LNCaP clone FGC (cell line): ENCODE results near the gene NOTUM.

Source experiments
- DNase-seq: peaks from one replicate; pipeline ENCODE4 v3.0.0-alpha.2; 2011; ENCODE audit warnings: low read depth
- H3K4me3 ChIP-seq: 2 replicates; pipeline ENCODE4 v1.5.1; 2011; ENCODE audit warnings: mild to moderate bottlenecking, low read depth, low read length, control low read depth
- CTCF ChIP-seq: IDR thresholded peaks from 2 replicates; pipeline ENCODE4 v1.5.1; 2012; ENCODE audit warnings: mild to moderate bottlenecking; ENCODE audit not compliant: control insufficient read depth, insufficient read depth; ENCODE audit errors: extremely low read depth

Gene NOTUM

DNA sequence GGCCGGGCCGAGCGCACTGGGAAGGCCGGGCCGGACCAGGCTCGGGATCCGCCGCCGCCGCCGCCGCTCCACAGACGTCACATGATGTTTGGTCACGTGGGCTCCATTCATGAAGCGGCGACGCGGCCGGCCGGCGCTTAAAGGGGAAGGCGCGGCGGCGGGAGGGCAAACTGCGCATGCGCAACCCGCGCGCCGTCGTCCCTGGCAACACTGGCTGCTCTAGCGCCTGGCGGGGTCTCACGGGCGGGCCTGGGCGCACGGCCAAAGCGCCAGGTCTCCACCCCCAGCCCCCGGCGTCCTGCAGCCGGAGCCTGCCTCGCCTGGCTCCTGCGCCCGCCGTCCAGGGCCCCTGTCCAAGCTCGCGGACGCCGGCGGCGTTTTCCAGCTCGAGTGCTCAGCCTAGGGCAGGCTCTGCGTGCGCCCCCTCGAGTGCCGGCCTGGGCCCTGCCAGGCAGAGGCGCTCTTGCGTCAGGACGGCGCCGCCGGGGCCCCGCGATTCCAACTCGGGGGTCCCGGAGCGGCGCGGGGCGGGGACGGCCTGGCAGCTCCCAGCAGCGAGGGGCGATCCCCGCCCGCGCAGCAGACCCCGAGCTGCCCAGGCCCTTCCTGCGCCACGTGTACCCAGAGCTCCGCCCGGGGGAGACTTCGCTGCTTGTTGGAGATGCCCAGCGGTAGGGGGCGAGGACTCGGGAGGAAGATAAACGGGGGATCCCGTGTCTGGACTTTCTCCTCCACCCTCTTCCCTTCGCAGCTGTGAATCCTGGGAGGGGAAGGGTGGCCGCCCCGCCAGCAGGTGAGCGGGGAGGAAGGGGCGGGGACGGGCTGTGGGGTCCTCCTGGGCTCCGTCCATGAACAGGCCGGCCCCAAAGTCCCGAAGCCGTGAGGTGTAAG lies 33.1 kb downstream of the NOTUM start, which contains the start of gene MAFG:
MAFG (minus strand) TSS at position 83 of the 891 bp plus-strand sequence. CDS start 4,550 bp downstream, outside the sequence.
- DNase-seq, result peak; percentile 63
- H3K4me3 ChIP-seq, result peak within 1 kb of the TSS; percentile 79
- peak; percentile 43; the same call in 1 of the 2 replicates for TF ChIP-seq CTCF

DNA sequence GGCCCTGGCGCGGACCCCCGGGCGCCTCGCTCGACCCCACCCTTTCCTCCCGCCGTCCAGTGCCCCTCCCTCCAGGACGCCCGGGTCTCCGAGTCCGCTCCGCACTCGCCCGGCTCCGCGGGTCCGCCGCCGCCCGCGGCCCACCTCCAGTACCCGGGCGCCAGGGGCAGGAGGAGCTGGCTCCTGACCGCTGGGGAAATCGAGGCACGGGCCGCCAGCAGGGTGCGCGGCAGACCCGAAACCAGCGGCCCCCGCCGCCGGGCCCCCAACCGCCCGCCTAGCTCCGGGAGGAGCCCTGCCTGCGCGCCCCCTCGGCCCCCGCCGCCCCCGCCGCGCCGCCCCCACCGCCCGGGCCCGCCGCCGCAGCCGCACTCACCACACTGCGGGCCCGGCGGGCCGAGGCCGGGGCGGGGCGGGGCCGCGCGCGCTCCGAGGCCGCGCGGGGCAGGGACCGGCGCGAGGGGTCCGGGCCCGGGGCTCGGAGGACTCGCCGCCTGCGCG lies 33.8 kb downstream of the NOTUM start:
- no peak for TF ChIP-seq CTCF
- no peak for DNase-seq

GRCh38 chr17:81926451-81927151 lies 34.4 kb downstream of the NOTUM start:
- H3K4me3 ChIP-seq, result peak overlapping the region; percentile 79
- DNase-seq, result peak; percentile 49
- TF ChIP-seq CTCF, result no peak

More for the DNA sequence above, 33.8 kb downstream of the NOTUM start:
- H3K4me3 ChIP-seq, result peak overlapping the region; percentile 79

- TF ChIP-seq CTCF, result no peak
- no peak for DNase-seq
- H3K4me3 ChIP-seq, result peak overlapping the region; percentile 79
These were observed 35.0 kb downstream of the NOTUM start for GRCh38 chr17:81925860-81926450.

DNA sequence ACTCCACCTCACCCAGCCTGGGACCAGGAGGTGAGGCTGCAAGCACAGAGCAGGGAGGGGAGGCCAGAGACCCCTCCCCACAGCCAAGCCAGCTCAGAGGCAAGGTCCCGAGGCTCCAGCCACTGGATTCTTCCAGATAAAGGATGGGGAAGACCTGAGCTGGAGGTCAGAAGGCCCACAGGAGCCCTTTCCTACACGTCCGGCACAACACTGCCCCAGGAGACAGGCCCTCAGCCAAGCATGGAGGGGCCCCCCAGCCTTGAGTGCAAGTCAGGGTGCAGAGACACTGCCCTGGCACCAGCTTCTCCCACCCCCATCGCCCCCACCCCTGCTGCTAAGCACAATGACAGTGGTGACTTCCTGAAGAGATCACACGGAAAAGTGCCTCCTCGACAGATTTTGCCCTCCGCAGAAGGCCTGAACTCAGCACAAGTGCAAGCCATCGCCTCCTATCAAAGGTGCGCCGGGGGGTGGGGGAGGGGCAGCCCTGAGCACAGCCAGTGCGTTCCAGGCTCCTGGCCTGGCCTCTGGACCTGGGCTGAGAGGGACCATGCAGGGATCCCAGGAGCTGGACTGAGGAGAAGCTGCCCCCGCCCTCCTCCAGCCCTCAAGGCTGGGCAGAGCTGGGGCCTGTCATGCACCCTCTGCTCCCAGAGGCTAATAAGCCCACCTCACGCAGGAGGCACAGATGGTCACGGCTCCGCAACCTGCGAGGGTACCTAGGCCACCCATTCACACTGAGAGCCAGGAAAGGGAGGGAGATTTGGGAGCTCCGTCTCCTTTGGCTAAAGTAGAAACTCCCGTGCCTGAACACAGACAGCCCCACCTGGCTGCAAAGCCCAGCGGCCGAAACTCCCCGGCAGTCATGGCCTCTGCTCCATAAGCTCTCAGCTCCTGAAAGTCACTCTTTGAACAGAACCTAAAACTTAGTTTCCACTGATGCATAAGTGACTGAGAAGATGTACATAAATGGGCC lies 36.1 kb downstream of the NOTUM start:
- no peak for DNase-seq
- no peak overlapping the region for H3K4me3 ChIP-seq

More for the DNA sequence above, 36.1 kb downstream of the NOTUM start:
- no peak for TF ChIP-seq CTCF
